Transverse colon (tissue), 4 donors: ENCODE measurements around the gene TNNI3. TPM values are rescaled to one million over a fixed set of nuclear protein-coding genes. Genes with fewer than 3 reads are reported as not detected.
"Not testable (repeated sequence)": the region's sequence is repeated elsewhere in the genome, so short reads cannot be mapped to it uniquely, and the experiment has no call there.

Source experiments
- DNase-seq: peaks from one replicate; pipeline ENCODE4 v3.0.0-alpha.2; 2019
- H3K27ac ChIP-seq, 4 donors: fragments of 200-600 bp; sonication (generic); 2 replicates each; pipeline ENCODE4 v1.5.1; 2016 to 2018; ENCODE audit warnings: inconsistent platforms in 4 of 4
- H3K27me3 ChIP-seq: fragments of 200-600 bp; sonication (generic); 2 replicates; pipeline ENCODE4 v1.5.1; 2017; ENCODE audit warnings: inconsistent platforms
- H3K36me3 ChIP-seq, 4 donors: fragments of 200-600 bp; sonication (generic); 2 replicates each; pipeline ENCODE4 v1.5.1; 2017 to 2019; ENCODE audit warnings: inconsistent platforms in 4 of 4
- H3K4me1 ChIP-seq, 4 donors: fragments of 200-600 bp; sonication (generic); 2 replicates each; pipeline ENCODE4 v1.5.1; 2017 to 2020; ENCODE audit warnings: inconsistent platforms in 4 of 4
- H3K4me3 ChIP-seq, 4 donors: fragments of 200-600 bp; sonication (generic); 1 replicate in 1 of 4; 2 replicates in 3 of 4; pipeline versions ENCODE4 v1.5.1 to v1.6.1; 2017 to 2019; ENCODE audit warnings: inconsistent platforms in 4 of 4
- H3K9me3 ChIP-seq, 2 donors: fragments of 200-600 bp; sonication (generic); 2 replicates each; pipeline ENCODE4 v1.5.1; 2017 to 2019; ENCODE audit warnings: inconsistent platforms in 2 of 2
- CTCF ChIP-seq, 5 experiments: fragments of 200-600 bp in 3 of 5; fragments of 450-650 bp in 2 of 5; sonication (generic) in 3 of 5; IDR thresholded peaks; 1 replicate in 2 of 5; 2 replicates in 3 of 5; pipeline ENCODE4 v1.5.1; 2016 to 2017; ENCODE audit warnings: antibody characterized with exemption in 5 of 5, inconsistent platforms in 3 of 5, mild to moderate bottlenecking in 2 of 5, moderate library complexity in 1 of 5
- EP300 ChIP-seq: sonication (generic); formaldehyde crosslinking; IDR thresholded peaks from one replicate; pipeline ENCODE4 v1.6.1; 2017; ENCODE audit warnings: antibody characterized with exemption, low read depth
- POLR2A ChIP-seq: fragments of 450-650 bp; IDR thresholded peaks from one replicate; pipeline ENCODE4 v1.6.1; 2016; ENCODE audit warnings: antibody characterized with exemption, mild to moderate bottlenecking, moderate library complexity
- POLR2AphosphoS5 ChIP-seq, 3 donors: sonication (generic); formaldehyde crosslinking; IDR thresholded peaks; one replicate each; pipeline ENCODE4 v1.6.1; 2016; ENCODE audit warnings: antibody characterized with exemption in 3 of 3
- WGBS, 2 donors: methylation state at CpG; one replicate each; pipeline ENCODE4 v1.1.5; 2018; ENCODE audit warnings: low coverage in 1 of 2; 5-methylcytosine and 5-hydroxymethylcytosine counted together
- in situ Hi-C, 4 donors: fragments of 200-750 bp; cut with MboI; loops; one replicate each; pipeline versions ENCODE4 v1.15.0 to v1.15.1; 2017; ENCODE audit warnings: low sequenced_read_pairs in 3 of 4, low pct_ligation_motif_present in 1 of 4, low pct_unique_long_range_greater_than_20kb in 1 of 4
- intact Hi-C: fragments of 100-400 bp; cut with DNase I; formaldehyde crosslinking; loops from one replicate; pipeline ENCODE4 v1.15.1; 2023; ENCODE audit warnings: low total_unique reads
- total RNA-seq, 4 donors: library from RNA; depleted of rRNA; stranded (reverse); fragments of >200 nt; gene quantifications; one replicate each; pipeline ENCODE4 v1.1.0, GENCODE V29; 2016

Gene TNNI3
- total RNA-seq, 4 donors from 2014 or later, result not detected

DNA sequence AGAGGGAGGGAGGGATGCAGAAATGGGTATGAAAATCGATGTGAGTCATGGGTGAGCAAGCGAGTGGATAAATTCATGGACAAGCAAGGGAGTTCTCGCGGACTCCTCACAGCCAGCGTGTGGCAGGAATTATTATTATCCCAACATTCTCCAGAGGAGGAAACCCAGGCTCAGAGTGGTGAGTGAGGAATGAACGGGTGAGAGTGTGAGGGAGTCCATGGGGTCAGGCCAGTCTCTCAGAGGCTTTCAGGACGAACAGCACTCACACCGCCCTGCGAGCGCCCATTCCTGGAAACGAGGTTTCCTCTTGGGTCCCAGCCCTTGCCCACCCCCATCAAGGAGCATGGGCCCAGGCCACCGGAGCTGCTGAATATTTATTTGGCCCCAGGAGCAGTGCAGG lies 15.2 kb upstream of the TNNI3 start:
- in situ Hi-C loops, result no loop called here
- Histone ChIP-seq H3K27me3 (peaks cover 100% of the 10 kb centered on the region), H3K4me1 (peaks cover 7 to 12% (median 11%) of the 10 kb centered on the region in 4 donors), H3K9me3 (no peaks in the 10 kb centered on the region), H3K36me3 (no peaks in the 10 kb centered on the region), H3K27ac (no peak overlapping the region), H3K4me3 (no peak overlapping the region)
- 27 to 37% methylated on average over 5 to 12 of the region's 12 CpGs for WGBS, 2 donors
- DNase-seq, result no peak
- no peak for TF ChIP-seq CTCF (IDR thresholded peaks at IDR 0.05)
- no peak for TF ChIP-seq POLR2A
- no peak for TF ChIP-seq POLR2AphosphoS5 (IDR thresholded peaks at IDR 0.05)
- TF ChIP-seq EP300, result no peak
- intact Hi-C loops, result no loop called here

- H3K9me3 ChIP-seq, intact Hi-C loops, DNase-seq, in situ Hi-C loops, H3K36me3 ChIP-seq, H3K4me3 ChIP-seq, H3K27ac ChIP-seq: not testable (repeated sequence)
- Histone ChIP-seq H3K27me3 (peaks cover 100% of the 10 kb centered on the region), H3K4me1 (peaks cover 7 to 12% (median 11%) of the 10 kb centered on the region in 4 donors)
- WGBS, 2 donors, result 44 to 72% methylated on average over 8 to 9 of the region's 9 CpGs
Measured at GRCh38 chr19:55172318-55172717, 14.8 kb upstream of the TNNI3 start.

GRCh38 chr19:55171440-55171839 lies 13.9 kb upstream of the TNNI3 start:
- intact Hi-C loops (no loop called here), in situ Hi-C loops (no loop called here)
- Histone ChIP-seq H3K4me3 (no peak overlapping the region), H3K4me1 (peaks cover 7 to 20% (median 14%) of the 10 kb centered on the region in 4 donors), H3K27ac (no peak overlapping the region), H3K9me3 (no peaks in the 10 kb centered on the region), H3K36me3 (no peaks in the 10 kb centered on the region), H3K27me3 (peaks cover 96% of the 10 kb centered on the region)
- no peak for DNase-seq
- 60 to 71% methylated on average over 1 to 5 of the region's 5 CpGs for WGBS, 2 donors
- TF ChIP-seq EP300 (no peak), CTCF (IDR thresholded peaks at IDR 0.05) (no peak)

DNA sequence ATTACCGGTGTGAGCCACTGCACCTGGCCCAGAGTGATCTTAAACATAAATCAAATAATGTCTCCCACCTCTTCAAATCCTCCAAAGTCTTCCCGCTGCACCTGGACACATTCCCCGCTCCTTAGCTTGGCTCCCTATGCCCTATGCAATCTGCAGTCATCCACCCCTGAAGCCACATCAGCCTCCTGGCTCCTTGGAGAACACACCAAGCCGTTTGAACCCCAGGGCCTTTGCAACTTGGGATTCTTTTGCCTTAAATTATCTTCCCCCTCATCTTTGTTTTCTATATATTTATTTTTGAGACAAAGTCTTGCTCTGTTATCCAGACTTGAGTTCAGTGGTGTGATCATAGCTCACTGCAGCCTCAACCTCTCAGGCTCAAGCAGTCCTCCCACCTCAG lies 11.6 kb upstream of the TNNI3 start:
- Histone ChIP-seq H3K4me1 (peaks cover 7 to 22% (median 12%) of the 10 kb centered on the region in 4 donors), H3K27ac (no peak overlapping the region), H3K27me3 (peaks cover 89% of the 10 kb centered on the region), H3K4me3 (no peak overlapping the region), H3K36me3 (no peaks in the 10 kb centered on the region), H3K9me3 (no peaks in the 10 kb centered on the region)
- TF ChIP-seq POLR2A, result no peak
- no peak for TF ChIP-seq CTCF (IDR thresholded peaks at IDR 0.05)
- TF ChIP-seq EP300, result no peak
- no peak for TF ChIP-seq POLR2AphosphoS5 (IDR thresholded peaks at IDR 0.05)
- no peak for DNase-seq
- in situ Hi-C loops (no loop called here), intact Hi-C loops (no loop called here)
- 67 to 69% methylated on average over 3 to 4 of the region's 4 CpGs for WGBS, 2 donors

DNA sequence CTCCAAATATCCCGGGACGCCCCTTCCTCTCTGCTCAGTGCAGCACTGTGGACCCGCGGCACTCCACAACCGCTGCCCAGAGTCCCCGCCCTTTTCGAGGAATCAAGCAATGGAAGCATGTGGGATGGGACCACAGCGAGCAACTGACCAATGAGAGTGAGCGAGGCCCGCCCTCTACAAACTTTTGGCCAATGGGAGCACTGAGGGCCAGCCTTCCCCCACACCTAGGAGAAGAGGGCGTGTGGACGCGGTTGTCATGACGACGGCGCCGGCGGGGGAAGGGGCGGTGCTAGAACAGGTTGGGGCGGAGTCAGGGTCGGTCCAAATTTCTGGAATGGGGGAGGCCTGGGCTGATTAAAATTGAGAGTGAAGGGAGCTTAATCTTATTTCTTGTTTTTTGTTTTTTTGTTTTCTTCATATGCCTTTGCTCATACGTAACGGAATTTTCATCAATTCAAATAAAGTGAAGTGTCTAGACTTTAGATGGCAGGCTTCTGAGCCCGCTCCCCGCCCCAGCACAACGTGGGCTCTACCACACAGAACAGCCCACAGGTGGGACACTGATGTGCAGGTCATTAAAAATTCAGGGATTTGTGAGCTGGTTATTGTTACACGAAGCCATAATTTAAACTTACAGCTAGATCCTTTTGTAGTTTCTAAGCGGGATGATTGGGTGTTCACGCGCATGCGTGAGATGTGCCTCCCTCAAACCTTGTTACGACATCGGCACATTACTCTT lies 9.2 kb upstream of the TNNI3 start, which contains the start of gene DNAAF3:
DNAAF3 (minus strand) TSS at position 84 of the 739 bp plus-strand sequence. CDS start 200 bp downstream, outside the sequence.
- Histone ChIP-seq H3K9me3 (no peaks in the 10 kb centered on the region), H3K27me3 (peaks cover 85% of the 10 kb centered on the region), H3K4me1 (peaks cover 0 to 11% (median 3%) of the 10 kb centered on the region in 4 donors), H3K36me3 (no peaks in the 10 kb centered on the region), H3K27ac (peak within 1 kb of the TSS in 2 of 4 donors; percentile 8 to 10), H3K4me3 (peak within 1 kb of the TSS; percentile 14 to 50 (median 28))
- intact Hi-C loops (no loop called here), in situ Hi-C loops (no loop called here)
- peak; percentile 93 for DNase-seq
- WGBS, 2 donors, result 2 to 3% methylated on average over 9 to 33 of the region's 33 CpGs
- TF ChIP-seq CTCF (IDR thresholded peaks at IDR 0.05) (peak in 1 of 5 experiments; percentile 31), EP300 (no peak)
